ENCODE results near the gene SLAIN2.
A peak's percentile ranks its signal among the peaks of the same experiment; 100 is the strongest.

The SLAIN2 gene

DNA sequence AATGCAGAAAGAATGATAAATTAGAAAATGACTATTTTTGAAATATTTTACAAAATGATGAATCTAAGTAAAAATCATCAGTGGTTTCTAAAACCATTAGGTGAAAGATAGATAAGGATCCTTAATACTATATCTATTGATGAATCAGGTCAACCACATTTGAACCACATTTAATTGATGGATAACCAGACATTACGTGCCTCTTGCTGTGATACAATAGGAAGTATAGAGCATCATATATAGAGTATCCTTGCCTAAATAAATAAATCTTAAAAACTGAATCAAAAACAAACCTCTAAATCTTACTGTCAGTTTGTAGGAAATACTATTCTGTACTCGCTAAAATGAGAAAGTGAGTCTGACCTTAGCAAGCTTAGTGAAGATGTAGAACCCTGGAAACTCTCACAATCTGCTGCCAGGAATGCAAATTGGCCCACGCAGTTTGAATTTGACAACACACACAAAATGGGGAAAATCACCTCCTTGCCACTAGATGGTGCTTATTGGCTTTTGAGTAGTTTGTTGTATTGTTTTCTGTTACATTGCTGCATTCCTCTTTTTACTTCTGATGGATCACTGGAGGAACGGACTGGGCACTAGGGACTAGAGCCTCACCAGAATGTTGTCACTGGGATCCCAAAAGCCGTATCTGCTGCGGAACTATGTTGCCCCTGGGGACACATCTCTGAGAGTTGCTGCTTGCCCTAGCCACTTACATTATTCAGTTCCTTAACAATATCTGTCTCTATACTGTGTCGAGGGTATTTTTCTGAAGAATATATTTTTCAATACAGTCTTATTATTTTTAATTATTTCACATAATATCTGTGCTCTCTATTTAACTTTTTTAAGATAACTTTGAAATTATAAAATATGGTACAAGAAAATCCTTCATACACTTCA, 25.4 kb upstream of the SLAIN2 start:
- Mint-ChIP-seq H3K4me1 (no peaks in the 10 kb centered on the region), H3K36me3 (ENCODE audit: low read depth) (no peaks in the 10 kb centered on the region), H3K27me3 (ENCODE audit: low read depth) (no peaks in the 10 kb centered on the region), H3K27ac (no peak overlapping the region), H3K4me3 (no peak overlapping the region), H3K9me3 (peaks cover 6% of the 10 kb centered on the region)
- TF ChIP-seq, protein P1, sequence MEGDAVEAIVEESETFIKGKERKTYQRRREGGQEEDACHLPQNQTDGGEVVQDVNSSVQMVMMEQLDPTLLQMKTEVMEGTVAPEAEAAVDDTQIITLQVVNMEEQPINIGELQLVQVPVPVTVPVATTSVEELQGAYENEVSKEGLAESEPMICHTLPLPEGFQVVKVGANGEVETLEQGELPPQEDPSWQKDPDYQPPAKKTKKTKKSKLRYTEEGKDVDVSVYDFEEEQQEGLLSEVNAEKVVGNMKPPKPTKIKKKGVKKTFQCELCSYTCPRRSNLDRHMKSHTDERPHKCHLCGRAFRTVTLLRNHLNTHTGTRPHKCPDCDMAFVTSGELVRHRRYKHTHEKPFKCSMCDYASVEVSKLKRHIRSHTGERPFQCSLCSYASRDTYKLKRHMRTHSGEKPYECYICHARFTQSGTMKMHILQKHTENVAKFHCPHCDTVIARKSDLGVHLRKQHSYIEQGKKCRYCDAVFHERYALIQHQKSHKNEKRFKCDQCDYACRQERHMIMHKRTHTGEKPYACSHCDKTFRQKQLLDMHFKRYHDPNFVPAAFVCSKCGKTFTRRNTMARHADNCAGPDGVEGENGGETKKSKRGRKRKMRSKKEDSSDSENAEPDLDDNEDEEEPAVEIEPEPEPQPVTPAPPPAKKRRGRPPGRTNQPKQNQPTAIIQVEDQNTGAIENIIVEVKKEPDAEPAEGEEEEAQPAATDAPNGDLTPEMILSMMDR (IDR thresholded peaks at IDR 0.05; ENCODE audit: unreplicated experiment in 3 of 3) = peak; percentile 46 to 56 (median 47)

DNA sequence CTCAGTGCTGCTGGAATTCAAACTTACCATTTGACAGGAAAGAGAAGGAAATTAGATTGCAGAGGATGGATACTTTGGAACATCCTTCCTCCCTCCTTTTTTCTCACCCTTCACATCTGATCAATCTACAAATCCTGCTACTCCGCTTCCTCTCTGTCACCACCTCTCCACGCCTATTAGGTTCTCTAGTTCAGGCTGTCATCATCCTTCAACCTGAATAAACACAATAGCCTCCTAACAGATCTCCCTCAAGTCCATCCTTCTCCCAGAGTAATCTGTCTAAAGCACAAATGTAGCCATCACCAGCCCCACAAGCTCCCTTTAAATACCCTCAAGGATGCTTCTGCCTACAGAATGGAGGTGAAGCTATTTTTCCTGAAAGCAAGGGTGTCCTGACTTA, 20.0 kb upstream of the SLAIN2 start:
- peaks cover 5% of the 10 kb centered on the region for H3K4me1 Mint-ChIP-seq
- no peak overlapping the region for H3K4me3 Mint-ChIP-seq
- TF ChIP-seq, protein P1 (IDR thresholded peaks at IDR 0.05; ENCODE audit: unreplicated experiment in 3 of 3) = no peak
- H3K9me3 Mint-ChIP-seq = no peaks in the 10 kb centered on the region
- H3K27me3 Mint-ChIP-seq (ENCODE audit: low read depth) = no peaks in the 10 kb centered on the region
- no peaks in the 10 kb centered on the region for H3K36me3 Mint-ChIP-seq (ENCODE audit: low read depth)
- H3K27ac Mint-ChIP-seq = no peak overlapping the region

GRCh38 chr4:48322063-48322462, 19.3 kb upstream of the SLAIN2 start:
- Mint-ChIP-seq H3K36me3 (ENCODE audit: low read depth) (no peaks in the 10 kb centered on the region), H3K4me1 (peaks cover 5% of the 10 kb centered on the region), H3K4me3 (no peak overlapping the region), H3K27ac (peak overlapping the region in 1 of 3 experiments; percentile 45), H3K9me3 (no peaks in the 10 kb centered on the region), H3K27me3 (ENCODE audit: low read depth) (no peaks in the 10 kb centered on the region)
- TF ChIP-seq, protein P1 (IDR thresholded peaks at IDR 0.05; ENCODE audit: unreplicated experiment in 3 of 3) = no peak

DNA sequence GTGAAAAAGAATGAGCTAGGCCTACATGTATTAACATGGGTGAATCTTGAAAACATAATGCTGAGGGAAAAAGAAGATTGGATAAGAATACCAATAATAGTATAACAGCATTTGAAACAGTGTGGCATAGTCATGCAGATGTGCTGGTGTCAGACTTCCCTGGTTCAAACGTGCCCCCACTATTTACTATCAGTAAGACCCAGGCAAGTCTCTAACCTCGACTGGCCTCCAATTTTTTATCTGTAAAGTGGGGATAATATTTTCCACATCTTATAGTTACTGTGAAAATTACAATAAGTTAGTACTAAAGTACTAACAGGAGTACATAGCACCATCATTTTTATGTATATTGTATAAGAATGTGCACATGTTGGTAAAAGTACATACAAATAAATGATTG, 17.0 kb upstream of the SLAIN2 start:
- H3K4me3 Mint-ChIP-seq = no peak overlapping the region

GRCh38 chr4:48329193-48329592, 12.1 kb upstream of the SLAIN2 start:
- TF ChIP-seq, protein P1 (IDR thresholded peaks at IDR 0.05; ENCODE audit: unreplicated experiment in 3 of 3) = no peak
- Mint-ChIP-seq H3K4me3 (no peak overlapping the region), H3K4me1 (no peaks in the 10 kb centered on the region), H3K9me3 (no peaks in the 10 kb centered on the region), H3K36me3 (ENCODE audit: low read depth) (no peaks in the 10 kb centered on the region), H3K27me3 (ENCODE audit: low read depth) (no peaks in the 10 kb centered on the region), H3K27ac (no peak overlapping the region)

More for the DNA sequence above, 17.0 kb upstream of the SLAIN2 start:
- peaks cover 5% of the 10 kb centered on the region for H3K4me1 Mint-ChIP-seq
- no peak overlapping the region for H3K27ac Mint-ChIP-seq
- no peaks in the 10 kb centered on the region for H3K36me3 Mint-ChIP-seq (ENCODE audit: low read depth)
- H3K9me3 Mint-ChIP-seq = no peaks in the 10 kb centered on the region
- TF ChIP-seq, protein P1 (IDR thresholded peaks at IDR 0.05; ENCODE audit: unreplicated experiment in 3 of 3) = no peak
- no peaks in the 10 kb centered on the region for H3K27me3 Mint-ChIP-seq (ENCODE audit: low read depth)

DNA sequence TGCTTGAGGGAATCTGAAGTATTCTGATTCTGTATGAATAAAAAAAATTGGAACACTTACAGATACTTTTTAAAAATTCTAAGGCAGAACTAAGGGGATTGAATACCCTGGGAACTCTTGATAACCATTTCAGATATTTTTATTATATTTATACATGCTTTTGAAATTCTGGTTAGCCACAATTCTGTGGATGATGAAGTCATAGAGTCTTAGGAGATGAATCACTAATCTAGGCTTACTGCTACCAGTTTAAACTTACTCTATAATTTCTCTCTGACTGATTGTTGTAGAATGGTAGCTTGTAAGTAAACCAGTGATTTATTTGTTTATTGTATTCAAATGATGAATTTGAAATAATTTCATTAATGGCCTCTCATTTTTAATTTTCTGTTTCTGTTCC, 11.4 kb upstream of the SLAIN2 start:
- H3K27me3 Mint-ChIP-seq (ENCODE audit: low read depth) = no peaks in the 10 kb centered on the region
- H3K36me3 Mint-ChIP-seq (ENCODE audit: low read depth) = no peaks in the 10 kb centered on the region
- TF ChIP-seq, protein P1 (IDR thresholded peaks at IDR 0.05; ENCODE audit: unreplicated experiment in 3 of 3) = no peak
- H3K4me1 Mint-ChIP-seq = no peaks in the 10 kb centered on the region
- H3K27ac Mint-ChIP-seq = no peak overlapping the region
- H3K9me3 Mint-ChIP-seq = no peaks in the 10 kb centered on the region
- H3K4me3 Mint-ChIP-seq = no peak overlapping the region

Data from nephron (organoid).